HCT116 (cell line): ENCODE results near the gene ANTXR2.

Source experiments
- CEBPB ChIP-seq: IDR thresholded peaks from 2 replicates; pipeline ENCODE4 v1.6.1; 2012; ENCODE audit warnings: low read depth
- CTCF ChIP-seq, 3 experiments: fragments of 200-600 bp in 1 of 3; sonication (generic) in 1 of 3; IDR thresholded peaks in 2 of 3; conservative IDR thresholded peaks in 1 of 3; 2 replicates each; pipeline ENCODE4 v1.5.1; 2012 to 2017; ENCODE audit warnings: low read depth in 2 of 3, low read length in 2 of 3, antibody characterized with exemption in 1 of 3, borderline replicate concordance in 1 of 3, control low read depth in 1 of 3, mild to moderate bottlenecking in 1 of 3, mixed read lengths in 1 of 3, mixed run types in 1 of 3, moderate library complexity in 1 of 3; ENCODE audit not compliant: insufficient read depth in 1 of 3
- EZH2 ChIP-seq: fragments of 200-600 bp; sonication (generic); IDR thresholded peaks from 2 replicates; pipeline ENCODE4 v1.6.1; 2017; ENCODE audit warnings: antibody characterized with exemption, mixed run types
- EZH2phosphoT487 ChIP-seq: fragments of 200-600 bp; IDR thresholded peaks from 2 replicates; pipeline ENCODE4 v1.6.1; 2018; ENCODE audit warnings: antibody characterized with exemption, borderline replicate concordance
- JUND ChIP-seq: IDR thresholded peaks from 2 replicates; pipeline ENCODE4 v1.6.1; 2012
- MAX ChIP-seq: IDR thresholded peaks from 2 replicates; pipeline ENCODE4 v1.6.1; 2012
- POLR2A ChIP-seq: IDR thresholded peaks from 2 replicates; pipeline ENCODE4 v1.7.0; 2011; ENCODE audit warnings: borderline replicate concordance; ENCODE audit not compliant: insufficient read depth, insufficient read length; ENCODE audit errors: extremely low read depth
- REST ChIP-seq: IDR thresholded peaks from 2 replicates; pipeline ENCODE4 v1.6.1; 2012; ENCODE audit warnings: low read depth
- SRF ChIP-seq: IDR thresholded peaks from 2 replicates; pipeline ENCODE4 v1.6.1; 2012; ENCODE audit warnings: low read depth
- ZBTB33 ChIP-seq: IDR thresholded peaks from 2 replicates; pipeline ENCODE4 v1.6.1; 2011; ENCODE audit warnings: mild to moderate bottlenecking, low read length, moderate library complexity; ENCODE audit not compliant: insufficient replicate concordance; ENCODE audit errors: extremely low read depth

- TF ChIP-seq EZH2phosphoT487 (no peak), MAX (no peak), POLR2A (no peak), EZH2 (no peak), CTCF (IDR thresholded peaks at IDR 0.05 in 2 of 3, conservative IDR thresholded peaks at IDR 0.05 in 1 of 3; ENCODE audit: borderline replicate concordance in 1 of 3, insufficient read depth in 1 of 3, low read depth in 2 of 3, low read length in 2 of 3) (no peak), CEBPB (no peak), REST (no peak), JUND (no peak), ZBTB33 (no peak), SRF (no peak)
Measured at GRCh38 chr4:80029364-80029763, 43.7 kb downstream of the ANTXR2 start.
